Activated B cell treated with CpG ODN at 0.5 μM for 24 hours (primary cell): ENCODE results near the gene VCL. TPM values are rescaled to one million over a fixed set of nuclear protein-coding genes. Genes with fewer than 3 reads are reported as not detected.

Source experiments
- ATAC-seq: fragments of 200-7000 bp; cut with Tn5 transposase; one replicate; pipeline ENCODE4 v1.10.0; 2021; ENCODE audit warnings: low read depth, mild to moderate bottlenecking, moderate library complexity
- CTCF ChIA-PET: fragments of 350-600 bp; sonication (Branson Sonifier 250); formaldehyde crosslinking; loops from one replicate; lab custom pipeline; 2021; ENCODE audit warnings: antibody characterized with exemption; lab: Charles Lee
- POLR2A ChIA-PET: fragments of 350-600 bp; sonication (Branson Sonifier 250); formaldehyde crosslinking; loops from one replicate; lab custom pipeline; 2021; ENCODE audit warnings: antibody characterized with exemption; lab: Charles Lee
- DNase-seq: peaks from one replicate; pipeline ENCODE4 v3.0.0; 2022
- H3K27ac Mint-ChIP-seq: one replicate; pipeline ENCODE4 v1.8.0; 2020; ENCODE audit warnings: mixed read lengths
- H3K27me3 Mint-ChIP-seq: one replicate; pipeline ENCODE4 v1.8.0; 2021; ENCODE audit warnings: mixed read lengths
- H3K36me3 Mint-ChIP-seq: one replicate; pipeline ENCODE4 v1.8.0; 2021; ENCODE audit warnings: low read depth, mixed read lengths
- H3K4me1 Mint-ChIP-seq: one replicate; pipeline ENCODE4 v1.8.0; 2021; ENCODE audit warnings: mixed read lengths
- H3K4me3 Mint-ChIP-seq: one replicate; pipeline ENCODE4 v1.8.0; 2020; ENCODE audit warnings: mild to moderate bottlenecking, mixed read lengths
- H3K9me3 Mint-ChIP-seq: one replicate; pipeline ENCODE4 v1.8.0; 2020; ENCODE audit warnings: mixed read lengths
- CTCF ChIP-seq: fragments of 200-600 bp; IDR thresholded peaks from one replicate; pipeline ENCODE4 v1.8.0; 2022; ENCODE audit warnings: antibody characterized with exemption, mild to moderate bottlenecking
- intact Hi-C: fragments of 100-400 bp; cut with micrococcal nuclease; formaldehyde crosslinking; loops from one replicate; pipeline ENCODE4 v1.15.1; 2024
- total RNA-seq: library from RNA; stranded (reverse); gene quantifications from 2 replicates; pipeline ENCODE4 v1.2.3, GENCODE V29; 2022

Gene VCL
- total RNA-seq, 1 donor from 2014 or later: 21.3 TPM

GRCh38 chr10:74067373-74068352 lies 69.7 kb downstream of the VCL start:
- no peaks in the 10 kb centered on the region for H3K27me3 Mint-ChIP-seq
- H3K4me3 Mint-ChIP-seq: no peak overlapping the region
- DNase-seq: no peak
- no peaks in the 10 kb centered on the region for H3K4me1 Mint-ChIP-seq
- CTCF ChIA-PET: no interaction called here
- no peak for ATAC-seq
- POLR2A ChIA-PET: no interaction called here
- intact Hi-C loops: no loop called here
- H3K27ac Mint-ChIP-seq: no peak overlapping the region
- TF ChIP-seq CTCF: no peak
- peaks cover 37% of the 10 kb centered on the region for H3K36me3 Mint-ChIP-seq
- no peaks in the 10 kb centered on the region for H3K9me3 Mint-ChIP-seq

GRCh38 chr10:74071157-74071556 lies 73.2 kb downstream of the VCL start:
- no peaks in the 10 kb centered on the region for H3K27me3 Mint-ChIP-seq
- H3K27ac Mint-ChIP-seq: no peak overlapping the region
- no peak for DNase-seq
- no peak for ATAC-seq
- no peak for TF ChIP-seq CTCF
- peaks cover 7% of the 10 kb centered on the region for H3K4me1 Mint-ChIP-seq
- CTCF ChIA-PET: interaction anchor here (1.1 kb wide), 1 partner anchor 10 kb away, joined by 4 read pairs; no protein-coding TSS in a partner anchor
- peaks cover 48% of the 10 kb centered on the region for H3K36me3 Mint-ChIP-seq
- H3K4me3 Mint-ChIP-seq: no peak overlapping the region
- no peaks in the 10 kb centered on the region for H3K9me3 Mint-ChIP-seq
- intact Hi-C loops: no loop called here
- POLR2A ChIA-PET: no interaction called here

GRCh38 chr10:74072503-74072902 lies 74.6 kb downstream of the VCL start:
- no peak for ATAC-seq
- no peak for DNase-seq
- Mint-ChIP-seq H3K36me3 (peaks cover 49% of the 10 kb centered on the region), H3K4me3 (no peak overlapping the region), H3K9me3 (no peaks in the 10 kb centered on the region), H3K27me3 (no peaks in the 10 kb centered on the region), H3K27ac (no peak overlapping the region), H3K4me1 (peaks cover 16% of the 10 kb centered on the region)
- no peak for TF ChIP-seq CTCF
- ChIA-PET CTCF (interaction anchor here (4.6 kb wide), 1 partner anchor 132 kb away, joined by 13 read pairs; no protein-coding TSS in a partner anchor), POLR2A (no interaction called here)
- intact Hi-C loops: no loop called here

GRCh38 chr10:74075906-74076305 lies 78.0 kb downstream of the VCL start:
- intact Hi-C loops: no loop called here
- H3K27ac Mint-ChIP-seq: peak overlapping the region; percentile 2

More at GRCh38 chr10:74075906-74076305, 78.0 kb downstream of the VCL start:
- ATAC-seq (no peak), DNase-seq (no peak)
- POLR2A ChIA-PET: interaction anchor here (0.8 kb wide), 1 partner anchor 190 kb away, joined by 3 read pairs; no protein-coding TSS in a partner anchor
- no peak for TF ChIP-seq CTCF
- CTCF ChIA-PET: interaction anchor here (1.9 to 4.6 kb wide), 3 partner anchors 135 to 190 kb away, joined by 7 to 13 read pairs (median 13); no protein-coding TSS in a partner anchor
- no peak overlapping the region for H3K4me3 Mint-ChIP-seq
- no peaks in the 10 kb centered on the region for H3K27me3 Mint-ChIP-seq
- H3K4me1 Mint-ChIP-seq: peaks cover 43% of the 10 kb centered on the region
- peaks cover 42% of the 10 kb centered on the region for H3K36me3 Mint-ChIP-seq
- no peaks in the 10 kb centered on the region for H3K9me3 Mint-ChIP-seq
